HEK293 (cell line): ENCODE data around the gene FGF12.

Experiments
- HOXC10 ChIP-seq: sonication (generic); formaldehyde crosslinking; IDR thresholded peaks from 2 replicates; pipeline ENCODE4 v1.8.1; 2023; ENCODE audit warnings: mild to moderate bottlenecking, missing genetic modification reagents
- INSM2 ChIP-seq: fragments of 450-650 bp; formaldehyde crosslinking; IDR thresholded peaks from 2 replicates; pipeline ENCODE4 v1.5.1; 2016; ENCODE audit warnings: missing biosample characterization, missing genetic modification characterization
- KLF1 ChIP-seq: fragments of 450-650 bp; formaldehyde crosslinking; IDR thresholded peaks from 2 replicates; pipeline ENCODE4 v1.5.1; 2016; ENCODE audit warnings: missing biosample characterization, missing genetic modification characterization
- PRDM10 ChIP-seq: fragments of 450-650 bp; formaldehyde crosslinking; IDR thresholded peaks from 2 replicates; pipeline ENCODE4 v1.5.1; 2016; ENCODE audit warnings: missing biosample characterization, missing genetic modification characterization
- SCRT2 ChIP-seq: fragments of 450-650 bp; formaldehyde crosslinking; IDR thresholded peaks from 2 replicates; pipeline ENCODE4 v1.5.1; 2016; ENCODE audit warnings: missing biosample characterization, missing genetic modification characterization
- SP7 ChIP-seq: fragments of 450-650 bp; formaldehyde crosslinking; IDR thresholded peaks from 2 replicates; pipeline ENCODE4 v1.5.1; 2016; ENCODE audit warnings: missing biosample characterization, missing genetic modification characterization
- TRIM28 ChIP-seq: IDR thresholded peaks from 2 replicates; pipeline ENCODE4 v1.6.1; 2011; ENCODE audit warnings: low read length, control low read depth, borderline replicate concordance
- YY2 ChIP-seq: fragments of 450-650 bp; formaldehyde crosslinking; IDR thresholded peaks from 2 replicates; pipeline ENCODE4 v1.5.1; 2016; ENCODE audit warnings: missing biosample characterization, missing genetic modification characterization
- ZBTB48 ChIP-seq: fragments of 450-650 bp; formaldehyde crosslinking; IDR thresholded peaks from 2 replicates; pipeline ENCODE4 v1.5.1; 2016; ENCODE audit warnings: missing biosample characterization, missing genetic modification characterization
- ZBTB7A ChIP-seq: fragments of 450-650 bp; formaldehyde crosslinking; IDR thresholded peaks from 2 replicates; pipeline ENCODE4 v1.5.1; 2016; ENCODE audit warnings: low read depth, missing biosample characterization, missing genetic modification characterization
- ZEB2 ChIP-seq: fragments of 450-650 bp; formaldehyde crosslinking; IDR thresholded peaks from 2 replicates; pipeline ENCODE4 v1.5.1; 2016; ENCODE audit warnings: missing biosample characterization, missing genetic modification characterization
- ZNF140 ChIP-seq: fragments of 450-650 bp; formaldehyde crosslinking; IDR thresholded peaks from 2 replicates; pipeline ENCODE4 v1.5.1; 2016; ENCODE audit warnings: missing biosample characterization, missing genetic modification characterization
- ZNF18 ChIP-seq: fragments of 450-650 bp; formaldehyde crosslinking; IDR thresholded peaks from 2 replicates; pipeline ENCODE4 v1.5.1; 2016; ENCODE audit warnings: missing biosample characterization, missing genetic modification characterization
- ZNF2 ChIP-seq: fragments of 450-650 bp; formaldehyde crosslinking; IDR thresholded peaks from 2 replicates; pipeline ENCODE4 v1.5.1; 2016; ENCODE audit warnings: missing biosample characterization, missing genetic modification characterization
- ZNF24 ChIP-seq: fragments of 450-650 bp; formaldehyde crosslinking; IDR thresholded peaks from 2 replicates; pipeline ENCODE4 v1.5.1; 2016; ENCODE audit warnings: missing biosample characterization, missing genetic modification characterization
- ZNF248 ChIP-seq: fragments of 450-650 bp; formaldehyde crosslinking; IDR thresholded peaks from 2 replicates; pipeline ENCODE4 v1.5.1; 2017; ENCODE audit warnings: missing biosample characterization, missing genetic modification characterization
- ZNF302 ChIP-seq: fragments of 450-650 bp; formaldehyde crosslinking; IDR thresholded peaks from 2 replicates; pipeline ENCODE4 v1.5.1; 2016; ENCODE audit warnings: missing biosample characterization, missing genetic modification characterization, low read depth
- ZNF311 ChIP-seq: fragments of 450-650 bp; formaldehyde crosslinking; IDR thresholded peaks from 2 replicates; pipeline ENCODE4 v1.5.1; 2017; ENCODE audit warnings: missing biosample characterization, missing genetic modification characterization, borderline replicate concordance
- ZNF335 ChIP-seq: fragments of 450-650 bp; formaldehyde crosslinking; conservative IDR thresholded peaks from 2 replicates; pipeline ENCODE4 v1.5.1; 2016; ENCODE audit warnings: missing biosample characterization, missing genetic modification characterization
- ZNF398 ChIP-seq: fragments of 450-650 bp; formaldehyde crosslinking; IDR thresholded peaks from 2 replicates; pipeline ENCODE4 v1.5.1; 2017; ENCODE audit warnings: missing biosample characterization, missing genetic modification characterization
- ZNF423 ChIP-seq: fragments of 450-650 bp; formaldehyde crosslinking; IDR thresholded peaks from 2 replicates; pipeline ENCODE4 v1.5.1; 2016; ENCODE audit warnings: missing biosample characterization, missing genetic modification characterization
- ZNF558 ChIP-seq: fragments of 450-650 bp; formaldehyde crosslinking; IDR thresholded peaks from 2 replicates; pipeline ENCODE4 v1.5.1; 2016; ENCODE audit warnings: missing biosample characterization, missing genetic modification characterization
- ZNF580 ChIP-seq: fragments of 450-650 bp; formaldehyde crosslinking; IDR thresholded peaks from 2 replicates; pipeline ENCODE4 v1.5.1; 2016; ENCODE audit warnings: missing biosample characterization, missing genetic modification characterization
- ZNF600 ChIP-seq: fragments of 450-650 bp; formaldehyde crosslinking; IDR thresholded peaks from 2 replicates; pipeline ENCODE4 v1.5.1; 2016; ENCODE audit warnings: missing biosample characterization, missing genetic modification characterization
- ZNF704 ChIP-seq: fragments of 450-650 bp; formaldehyde crosslinking; IDR thresholded peaks from 2 replicates; pipeline ENCODE4 v1.5.1; 2016; ENCODE audit warnings: missing biosample characterization, missing genetic modification characterization
- ZNF837 ChIP-seq: fragments of 450-650 bp; formaldehyde crosslinking; IDR thresholded peaks from 2 replicates; pipeline ENCODE4 v1.5.1; 2016; ENCODE audit warnings: missing biosample characterization, missing genetic modification characterization
- ZSCAN18 ChIP-seq: fragments of 450-650 bp; formaldehyde crosslinking; IDR thresholded peaks from 2 replicates; pipeline ENCODE4 v1.5.1; 2016; ENCODE audit warnings: missing biosample characterization, missing genetic modification characterization
- ZXDB ChIP-seq: fragments of 450-650 bp; formaldehyde crosslinking; IDR thresholded peaks from 2 replicates; pipeline ENCODE4 v1.5.1; 2016; ENCODE audit warnings: missing biosample characterization, missing genetic modification characterization

Gene FGF12

GRCh38 chr3:192570821-192571791, 156.2 kb downstream of the FGF12 start (continued):
- peak; percentile 81 for TF ChIP-seq PRDM10 (tag by site-specific recombination)
- TF ChIP-seq ZSCAN18 (tag by site-specific recombination) = no peak
- TF ChIP-seq ZNF2 (tag by site-specific recombination) = peak; percentile 87
- TF ChIP-seq ZNF335 (tag by site-specific recombination) = peak; percentile 62; the same call in 1 of the 2 replicates
- TF ChIP-seq ZNF837 (tag by site-specific recombination) = no peak
- TF ChIP-seq ZNF248 (tag by site-specific recombination) = no peak
- TF ChIP-seq ZNF140 (tag by site-specific recombination) = no peak
- TF ChIP-seq HOXC10 (CRISPR knock-in tag) = no peak
- TF ChIP-seq ZNF18 (tag by site-specific recombination) = no peak
- TF ChIP-seq ZNF580 (tag by site-specific recombination) = peak; percentile 50; the same call in 1 of the 2 replicates
- TF ChIP-seq ZNF311 = no peak
- peak; percentile 64 for TF ChIP-seq SP7 (tag by site-specific recombination)
- TF ChIP-seq ZBTB7A (tag by site-specific recombination) = no peak
- no peak for TF ChIP-seq KLF1
- peak; percentile 89 for TF ChIP-seq ZNF600 (tag by site-specific recombination)
- TF ChIP-seq YY2 (tag by site-specific recombination) = 0 out of 2 replicates have a peak, but pooled peaks have one; percentile 35
- TF ChIP-seq ZNF423 (tag by site-specific recombination) = no peak
- peak; percentile 55; the same call in 1 of the 2 replicates for TF ChIP-seq ZBTB48 (tag by site-specific recombination)
- TF ChIP-seq ZNF558 (tag by site-specific recombination) = peak; percentile 66
- TF ChIP-seq INSM2 (tag by site-specific recombination) = peak; percentile 78
- peak; percentile 74 for TF ChIP-seq ZNF398 (tag by site-specific recombination)
- TF ChIP-seq ZNF704 = no peak
- no peak for TF ChIP-seq ZNF302
- TF ChIP-seq SCRT2 = peak; percentile 97
- peak; percentile 43; the same call in 1 of the 2 replicates for TF ChIP-seq ZXDB
- TF ChIP-seq TRIM28 = peak; percentile 33; the same call in 1 of the 2 replicates
- peak; percentile 62; the same call in 1 of the 2 replicates for TF ChIP-seq ZEB2
- peak; percentile 39; the same call in 1 of the 2 replicates for TF ChIP-seq ZNF24
